ENCODE measurements around the gene DNHD1. TPM values are rescaled to one million over a fixed set of nuclear protein-coding genes. Genes with fewer than 3 reads are reported as not detected.

The DNHD1 gene
- total and polyA plus RNA-seq, 9 of the 15 experiments (the other 6 are each of a cell fraction or from before 2014, with no cell fraction given) = 0.82 to 9.7 (median 3.8) TPM

DNA sequence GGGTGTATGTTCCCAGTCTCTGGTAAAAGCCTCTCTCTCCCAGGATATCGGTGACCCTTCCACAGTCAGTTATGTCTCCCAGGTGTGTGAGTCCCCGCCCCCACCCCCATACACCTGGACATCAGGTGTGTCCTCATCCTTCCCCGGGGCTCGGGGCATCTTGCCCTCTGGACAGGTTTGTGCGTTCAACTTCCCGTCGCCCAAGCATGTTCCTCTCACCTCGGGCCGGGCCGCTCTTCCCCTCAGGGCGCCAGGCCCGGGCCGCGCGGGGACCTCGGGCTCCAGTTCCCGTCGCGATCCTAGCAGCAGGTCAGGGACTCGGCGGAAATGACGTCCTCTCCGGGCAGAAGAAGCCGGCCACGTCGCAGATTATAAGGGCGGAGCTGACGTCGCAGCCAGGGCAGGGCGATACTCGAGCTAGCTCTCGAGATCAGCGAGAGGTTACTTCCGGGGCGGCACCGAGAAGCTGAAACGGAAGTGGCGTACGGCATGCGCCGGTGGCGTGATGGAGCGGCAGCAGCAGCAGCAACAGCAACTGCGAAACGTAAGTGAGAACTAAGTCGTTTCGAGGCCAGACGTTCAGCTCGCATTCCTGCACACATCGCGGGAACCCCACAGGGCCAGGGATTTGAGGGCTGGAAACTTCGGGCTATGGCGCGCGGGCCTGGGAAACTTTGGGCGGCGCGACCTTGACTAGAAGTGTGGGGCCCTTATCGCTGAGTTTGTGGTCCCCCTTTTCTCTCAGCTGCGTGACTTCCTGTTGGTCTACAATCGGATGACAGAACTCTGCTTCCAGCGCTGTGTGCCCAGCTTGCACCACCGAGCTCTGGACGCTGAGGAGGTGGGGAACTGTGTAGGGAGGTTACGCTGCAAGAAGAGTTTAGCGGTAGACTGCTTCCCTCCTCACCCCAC, 15.8 kb upstream of the DNHD1 start, which contains the start of the genes ARFIP2 and TIMM10B (continued):
- TF ChIP-seq SPI1 (IDR thresholded peaks at IDR 0.05; ENCODE audit: borderline replicate concordance, low read depth, low read length) (peak; percentile 69; the same call in 1 of the 2 replicates), HNRNPH1 (optimal IDR thresholded peaks at IDR 0.05; ENCODE audit: low read depth, low read length) (no peak), ZNF184 (CRISPR knock-in tag; IDR thresholded peaks at IDR 0.05) (no peak), MYBL2 (IDR thresholded peaks at IDR 0.05; ENCODE audit: low read depth) (no peak), MYBL2 (CRISPR knock-in tag; IDR thresholded peaks at IDR 0.05; ENCODE audit: borderline replicate concordance) (no peak), ZNF311 (CRISPR knock-in tag; IDR thresholded peaks at IDR 0.05) (no peak), SIN3A (IDR thresholded peaks at IDR 0.05; ENCODE audit: borderline replicate concordance in 2 of 2, control insufficient read depth in 1 of 2, low read depth in 2 of 2, low read length in 2 of 2) (peak; percentile 39 to 79; a peak in 1 of 4 replicates), ZNF24 (IDR thresholded peaks at IDR 0.05) (peak; percentile 37; the same call in 1 of the 2 replicates), ERF (CRISPR knock-in tag; IDR thresholded peaks at IDR 0.05) (no peak), KAT2B (IDR thresholded peaks at IDR 0.05; ENCODE audit: low read depth, low read length) (no peak), POLR2AphosphoS5 (IDR thresholded peaks at IDR 0.05; ENCODE audit: control insufficient read depth, insufficient read depth, low read depth, low read length) (peak; percentile 79), KHSRP (IDR thresholded peaks at IDR 0.05) (peak; percentile 46; the same call in 1 of the 2 replicates), HNRNPLL (IDR thresholded peaks at IDR 0.05; ENCODE audit: low read depth, low read length, poor library complexity, severe bottlenecking) (peak; percentile 99), TSC22D4 (tag; IDR thresholded peaks at IDR 0.05) (no peak), NONO (IDR thresholded peaks at IDR 0.05; ENCODE audit: low read depth in 2 of 2, low read length in 1 of 2) (no peak), MTA1 (IDR thresholded peaks at IDR 0.05; ENCODE audit: borderline replicate concordance) (peak; percentile 94; the same call in 1 of the 2 replicates), ZKSCAN8 (CRISPR knock-in tag; IDR thresholded peaks at IDR 0.05) (no peak), NR3C1 (CRISPR knock-in tag; IDR thresholded peaks at IDR 0.05) (no peak)
- TF ChIP-seq, protein P1, sequence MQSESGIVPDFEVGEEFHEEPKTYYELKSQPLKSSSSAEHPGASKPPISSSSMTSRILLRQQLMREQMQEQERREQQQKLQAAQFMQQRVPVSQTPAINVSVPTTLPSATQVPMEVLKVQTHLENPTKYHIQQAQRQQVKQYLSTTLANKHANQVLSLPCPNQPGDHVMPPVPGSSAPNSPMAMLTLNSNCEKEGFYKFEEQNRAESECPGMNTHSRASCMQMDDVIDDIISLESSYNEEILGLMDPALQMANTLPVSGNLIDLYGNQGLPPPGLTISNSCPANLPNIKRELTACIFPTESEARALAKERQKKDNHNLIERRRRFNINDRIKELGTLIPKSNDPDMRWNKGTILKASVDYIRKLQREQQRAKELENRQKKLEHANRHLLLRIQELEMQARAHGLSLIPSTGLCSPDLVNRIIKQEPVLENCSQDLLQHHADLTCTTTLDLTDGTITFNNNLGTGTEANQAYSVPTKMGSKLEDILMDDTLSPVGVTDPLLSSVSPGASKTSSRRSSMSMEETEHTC (IDR thresholded peaks at IDR 0.05) = no peak
- TF ChIP-seq, protein P2, sequence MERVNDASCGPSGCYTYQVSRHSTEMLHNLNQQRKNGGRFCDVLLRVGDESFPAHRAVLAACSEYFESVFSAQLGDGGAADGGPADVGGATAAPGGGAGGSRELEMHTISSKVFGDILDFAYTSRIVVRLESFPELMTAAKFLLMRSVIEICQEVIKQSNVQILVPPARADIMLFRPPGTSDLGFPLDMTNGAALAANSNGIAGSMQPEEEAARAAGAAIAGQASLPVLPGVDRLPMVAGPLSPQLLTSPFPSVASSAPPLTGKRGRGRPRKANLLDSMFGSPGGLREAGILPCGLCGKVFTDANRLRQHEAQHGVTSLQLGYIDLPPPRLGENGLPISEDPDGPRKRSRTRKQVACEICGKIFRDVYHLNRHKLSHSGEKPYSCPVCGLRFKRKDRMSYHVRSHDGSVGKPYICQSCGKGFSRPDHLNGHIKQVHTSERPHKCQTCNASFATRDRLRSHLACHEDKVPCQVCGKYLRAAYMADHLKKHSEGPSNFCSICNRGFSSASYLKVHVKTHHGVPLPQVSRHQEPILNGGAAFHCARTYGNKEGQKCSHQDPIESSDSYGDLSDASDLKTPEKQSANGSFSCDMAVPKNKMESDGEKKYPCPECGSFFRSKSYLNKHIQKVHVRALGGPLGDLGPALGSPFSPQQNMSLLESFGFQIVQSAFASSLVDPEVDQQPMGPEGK (CRISPR knock-in tag; IDR thresholded peaks at IDR 0.05; ENCODE audit: borderline replicate concordance) = no peak
- TF ChIP-seq, protein P3, sequence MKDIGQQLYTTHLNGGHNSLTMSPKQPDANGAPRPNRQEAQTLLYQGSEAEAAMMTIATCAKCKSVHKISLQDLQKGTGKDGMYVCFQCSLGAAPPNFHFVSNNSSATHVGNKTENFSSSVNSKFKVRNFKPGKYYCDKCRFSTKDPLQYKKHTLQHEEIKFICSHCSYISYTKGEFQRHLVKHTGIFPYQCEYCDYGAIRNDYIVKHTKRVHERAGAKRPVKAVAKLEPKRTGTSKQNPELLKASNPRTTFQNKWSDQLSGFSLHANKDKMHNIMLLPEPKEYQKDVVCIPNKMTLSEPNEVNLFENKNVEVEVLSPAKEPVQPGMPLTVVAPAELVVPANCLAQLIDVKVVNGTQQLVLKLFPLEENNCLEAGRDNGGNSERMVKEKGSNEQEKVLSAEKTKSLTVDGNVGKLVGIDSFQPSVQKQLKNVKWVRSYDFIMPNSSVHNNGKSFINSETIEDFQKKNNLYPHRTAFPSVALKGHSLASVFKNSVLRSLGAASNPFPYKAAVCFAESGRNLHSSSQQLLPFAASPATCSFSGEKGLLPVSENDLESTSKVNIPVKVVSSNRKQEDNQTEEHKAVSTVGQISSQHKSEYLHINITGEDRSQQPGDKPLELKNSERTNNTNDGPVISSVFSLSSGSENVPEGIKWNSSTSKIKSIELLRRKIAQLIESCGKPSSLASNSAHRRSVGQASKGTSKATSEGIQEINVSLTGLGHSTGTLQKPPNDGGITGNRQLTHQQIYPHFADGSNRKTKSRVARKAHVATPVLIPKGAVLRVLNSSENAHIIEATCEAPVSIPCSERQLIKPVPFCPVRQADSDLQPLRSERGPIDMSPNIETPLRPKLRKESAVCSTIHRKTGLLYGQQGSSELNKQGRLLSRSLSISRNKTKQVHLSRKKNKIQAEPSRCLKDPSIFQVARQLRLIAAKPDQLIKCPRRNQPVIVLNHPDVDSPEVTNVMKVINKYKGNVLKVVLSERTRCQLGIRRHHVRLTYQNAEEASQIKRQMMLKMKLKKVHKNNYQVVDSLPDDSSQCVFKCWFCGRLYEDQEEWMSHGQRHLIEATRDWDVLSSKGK (CRISPR knock-in tag; IDR thresholded peaks at IDR 0.05) = no peak
